Endothelial cell of umbilical vein (primary cell): ENCODE results near the gene PTPN12.

ENCODE experiments used
- JUN ChIP-seq: IDR thresholded peaks from 2 replicates; pipeline ENCODE4 v1.6.1; 2011; ENCODE audit warnings: borderline replicate concordance, low read depth; ENCODE audit not compliant: insufficient read length, insufficient read depth
- POLR2A ChIP-seq: IDR thresholded peaks from 2 replicates; pipeline ENCODE4 v1.6.1; 2012; ENCODE audit warnings: low read depth, mild to moderate bottlenecking, control low read depth, low read length
- TF ChIP-seq, protein P1 (sequence below), 2 donors: IDR thresholded peaks; 1 replicate in 1 of 2; 2 replicates in 1 of 2; pipeline ENCODE4 v1.5.1; 2011; ENCODE audit warnings: low read length in 2 of 2, mild to moderate bottlenecking in 2 of 2, moderate library complexity in 2 of 2, control low read depth in 1 of 2, inconsistent platforms in 1 of 2, low read depth in 1 of 2; ENCODE audit not compliant: insufficient read depth in 1 of 2; ENCODE audit errors: extremely low read depth in 1 of 2

DNA sequence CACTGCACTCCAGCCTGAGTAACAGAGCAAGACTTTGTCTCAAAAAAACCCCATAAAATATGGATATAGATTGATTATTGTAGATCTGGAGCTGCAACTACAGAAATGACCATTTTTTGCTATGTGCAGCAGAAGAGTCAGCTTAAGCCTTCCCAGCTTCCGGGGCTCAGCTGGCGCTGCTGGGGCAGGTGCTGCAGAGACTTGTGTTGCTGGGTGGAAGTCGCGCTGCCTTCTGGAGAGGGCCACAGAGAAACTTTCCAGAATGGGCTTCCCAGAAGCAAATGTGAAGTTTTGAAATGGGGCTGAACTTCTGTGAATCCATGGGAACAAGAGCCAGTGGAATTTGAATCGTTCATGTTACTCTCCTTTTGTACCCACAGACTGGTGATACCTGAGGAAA lies 121.8 kb downstream of the PTPN12 start:
- TF ChIP-seq, protein P1, sequence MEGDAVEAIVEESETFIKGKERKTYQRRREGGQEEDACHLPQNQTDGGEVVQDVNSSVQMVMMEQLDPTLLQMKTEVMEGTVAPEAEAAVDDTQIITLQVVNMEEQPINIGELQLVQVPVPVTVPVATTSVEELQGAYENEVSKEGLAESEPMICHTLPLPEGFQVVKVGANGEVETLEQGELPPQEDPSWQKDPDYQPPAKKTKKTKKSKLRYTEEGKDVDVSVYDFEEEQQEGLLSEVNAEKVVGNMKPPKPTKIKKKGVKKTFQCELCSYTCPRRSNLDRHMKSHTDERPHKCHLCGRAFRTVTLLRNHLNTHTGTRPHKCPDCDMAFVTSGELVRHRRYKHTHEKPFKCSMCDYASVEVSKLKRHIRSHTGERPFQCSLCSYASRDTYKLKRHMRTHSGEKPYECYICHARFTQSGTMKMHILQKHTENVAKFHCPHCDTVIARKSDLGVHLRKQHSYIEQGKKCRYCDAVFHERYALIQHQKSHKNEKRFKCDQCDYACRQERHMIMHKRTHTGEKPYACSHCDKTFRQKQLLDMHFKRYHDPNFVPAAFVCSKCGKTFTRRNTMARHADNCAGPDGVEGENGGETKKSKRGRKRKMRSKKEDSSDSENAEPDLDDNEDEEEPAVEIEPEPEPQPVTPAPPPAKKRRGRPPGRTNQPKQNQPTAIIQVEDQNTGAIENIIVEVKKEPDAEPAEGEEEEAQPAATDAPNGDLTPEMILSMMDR (IDR thresholded peaks at IDR 0.05; ENCODE audit: extremely low read depth in 1 of 2, insufficient read depth in 1 of 2, low read depth in 1 of 2, low read length in 2 of 2), result no peak
- TF ChIP-seq POLR2A (no peak), JUN (no peak)
